H1 (cell line): ENCODE measurements around the gene SAE1. TPM values are rescaled to one million over a fixed set of nuclear protein-coding genes. Genes with fewer than 3 reads are reported as not detected.

Source experiments
- TAF7 ChIP-seq: optimal IDR thresholded peaks from 2 replicates; pipeline ENCODE3; 2011; ENCODE audit warnings: low read depth, mild to moderate bottlenecking, inconsistent platforms, low read length, moderate library complexity, borderline replicate concordance
- polyA plus RNA-seq, 7 experiments: library from polyadenylated mRNA; depleted of rRNA in 3 of 7; stranded (reverse) in 5 of 7; unstranded in 2 of 7; fragments of >200 nt in 5 of 7; fragments of 200-250 nt in 2 of 7; gene quantifications; 1 replicate in 5 of 7; 2 replicates in 1 of 7; 4 replicates in 1 of 7; pipeline versions ENCODE4 v1.2.1 to v1.2.3, GENCODE V29; 2011 to 2013; ENCODE audit warnings: missing spikeins in 2 of 7, mixed read lengths in 2 of 7
- total RNA-seq: library from RNA; stranded (reverse); fragmentation: NEBNext Ultra II Directional; extraction: Animal tissue kit (Norgen Biotek cat#: 25700); gene quantifications from 2 replicates; pipeline ENCODE4 v1.2.1, GENCODE V29; 2021

The SAE1 gene
- total and polyA plus RNA-seq, 2 of the 8 experiments (the other 6 are each of a cell fraction or from before 2014, with no cell fraction given): 213 to 268 TPM

DNA sequence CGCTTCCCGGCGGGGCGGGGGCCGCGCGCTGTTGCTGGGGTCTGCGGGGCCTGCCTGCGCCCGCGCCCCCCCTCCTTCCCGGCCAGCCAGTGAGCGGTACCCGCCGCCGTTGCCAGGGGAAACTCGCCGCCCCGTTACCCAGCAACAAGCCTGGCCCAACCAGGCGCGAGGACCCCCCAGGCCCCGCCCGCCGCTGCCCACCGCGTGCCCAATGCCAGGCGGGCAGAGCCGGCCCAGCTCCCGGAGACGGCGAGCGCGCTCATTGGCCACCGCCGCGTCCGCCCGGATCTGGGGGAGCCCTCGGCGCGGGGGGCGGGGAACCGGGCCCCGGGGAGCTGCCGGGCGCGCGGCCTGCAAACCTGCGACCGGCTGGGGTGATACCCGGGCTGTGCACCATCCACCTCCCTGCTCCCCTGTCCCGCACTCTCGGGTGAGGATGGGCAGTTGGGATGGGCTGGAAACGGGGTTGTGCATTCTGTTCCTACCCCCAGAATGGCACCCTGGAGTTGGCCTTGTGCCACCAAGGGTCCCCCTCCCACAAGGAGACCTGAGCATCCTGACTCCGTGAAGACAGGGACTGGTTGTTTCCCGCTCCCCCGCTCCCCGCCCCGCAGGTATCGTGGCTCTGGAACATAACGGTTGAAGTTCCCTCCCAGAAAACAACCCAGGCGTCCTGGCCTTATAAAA, 109.1 kb downstream of the SAE1 start (continued):
- TF ChIP-seq TAF7: no peak
